GM19372 (cell line): ENCODE data around the gene WWC1.
A peak's percentile ranks its signal among the peaks of the same experiment; 100 is the strongest.

ENCODE experiments used
- ATAC-seq: cut with Tn5 transposase; IDR thresholded peaks from one replicate; pipeline ENCODE4 v1.9.1; 2021; ENCODE audit warnings: mild to moderate bottlenecking, low read depth, moderate library complexity; ENCODE audit not compliant: unreplicated experiment

The WWC1 gene

GRCh38 chr5:168291342-168291963 lies at the start of gene WWC1:
Gene WWC1 (plus strand): TSS chr5:168291645. CDS start chr5:168292153, 508 bp downstream.
- peak; percentile 67 for ATAC-seq

- ATAC-seq: no peak
These were observed 46.4 kb upstream of the WWC1 start for GRCh38 chr5:168244838-168245559.

DNA sequence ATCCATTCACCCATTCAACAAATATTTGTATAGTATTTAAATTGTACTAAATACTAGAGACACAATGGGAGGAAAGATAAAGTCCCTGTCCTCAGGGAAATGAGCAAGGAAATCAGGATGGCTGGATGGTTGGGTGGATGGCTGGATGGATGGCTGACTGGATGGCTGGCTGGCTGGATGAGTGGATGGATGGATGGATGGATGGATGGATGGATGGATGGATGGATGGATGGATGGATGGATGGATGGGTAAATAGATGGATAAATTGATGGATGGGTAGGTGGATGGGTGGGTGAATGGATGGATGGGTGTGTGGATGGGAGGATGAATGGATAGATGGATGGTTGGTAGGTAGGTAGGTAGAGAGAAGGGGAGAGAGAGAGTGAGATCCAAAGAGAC lies 41.5 kb upstream of the WWC1 start:
- ATAC-seq: no peak

- ATAC-seq: no peak
These were observed 40.2 kb upstream of the WWC1 start for GRCh38 chr5:168251259-168251658.

DNA sequence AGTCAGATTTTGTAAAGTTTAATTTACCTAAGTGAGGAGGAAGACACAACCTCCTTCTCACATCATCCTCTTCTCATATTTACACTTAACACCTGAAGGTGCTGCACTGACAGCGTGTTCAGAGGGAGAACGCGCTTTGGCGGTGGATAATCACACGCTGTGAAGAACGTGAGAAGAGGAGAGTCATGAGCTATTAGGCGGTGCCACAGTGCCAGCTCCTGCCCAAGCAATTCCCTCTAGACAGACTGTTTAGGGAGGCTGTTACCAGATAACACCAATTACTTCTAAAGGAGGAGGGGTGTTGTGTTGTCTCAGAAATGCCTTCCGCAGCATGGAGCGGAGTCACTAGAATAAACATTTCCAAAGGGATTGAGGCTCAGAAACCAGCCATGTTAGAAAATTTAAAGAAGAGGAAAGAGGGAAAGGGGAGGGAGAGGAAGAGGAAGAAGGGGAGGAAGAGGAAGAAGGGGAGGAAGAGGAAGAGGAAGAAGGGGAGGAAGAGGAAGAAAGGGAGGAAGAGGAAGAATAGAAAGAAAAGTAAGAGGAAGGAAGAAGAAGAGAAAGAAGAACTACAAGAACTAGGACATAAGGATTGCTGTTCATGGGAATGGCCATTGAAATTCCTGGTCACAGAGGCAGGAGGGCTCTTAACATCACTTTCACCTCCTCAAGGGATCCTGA lies 37.3 kb upstream of the WWC1 start:
- no peak for ATAC-seq

DNA sequence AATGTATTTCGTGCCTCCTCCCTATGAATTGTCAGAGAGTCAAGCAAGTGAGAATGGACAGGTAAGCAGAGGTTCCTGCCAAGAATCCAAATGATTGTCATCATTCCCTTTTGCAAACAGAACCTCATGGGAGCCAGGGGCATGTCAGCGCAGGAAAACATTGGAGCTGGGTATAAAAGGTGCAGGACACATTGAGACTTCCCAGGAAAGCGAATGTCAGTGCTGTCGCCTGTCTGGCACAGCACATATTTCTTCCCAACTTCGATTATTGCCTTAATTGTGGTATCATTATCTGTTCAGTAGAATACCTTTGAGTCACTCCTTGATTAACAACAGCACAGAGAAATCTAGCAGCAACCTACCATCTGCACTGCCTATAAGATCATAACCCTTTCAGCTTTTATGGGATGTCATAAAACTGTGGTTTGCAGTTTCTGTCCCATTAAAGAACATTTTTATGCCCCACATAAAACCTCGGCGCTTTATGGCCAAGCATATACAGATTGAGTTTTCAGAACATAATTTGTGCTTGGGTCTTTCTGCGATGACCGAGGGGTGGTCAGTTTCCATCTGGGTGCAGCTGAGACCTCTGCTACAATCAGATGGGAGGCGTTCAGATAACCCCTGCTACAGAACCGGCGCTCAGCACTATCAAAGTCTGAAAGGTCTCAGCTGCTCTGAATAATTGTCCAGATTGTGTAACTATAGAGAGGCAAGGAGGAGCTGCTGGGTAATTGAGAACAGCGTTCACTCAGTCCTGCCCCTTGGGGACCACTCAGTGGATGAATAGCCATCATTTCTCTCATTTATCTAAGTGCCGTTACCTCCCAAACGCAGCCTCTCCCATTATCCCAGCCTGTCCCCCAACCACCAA lies 30.9 kb upstream of the WWC1 start:
- no peak for ATAC-seq

DNA sequence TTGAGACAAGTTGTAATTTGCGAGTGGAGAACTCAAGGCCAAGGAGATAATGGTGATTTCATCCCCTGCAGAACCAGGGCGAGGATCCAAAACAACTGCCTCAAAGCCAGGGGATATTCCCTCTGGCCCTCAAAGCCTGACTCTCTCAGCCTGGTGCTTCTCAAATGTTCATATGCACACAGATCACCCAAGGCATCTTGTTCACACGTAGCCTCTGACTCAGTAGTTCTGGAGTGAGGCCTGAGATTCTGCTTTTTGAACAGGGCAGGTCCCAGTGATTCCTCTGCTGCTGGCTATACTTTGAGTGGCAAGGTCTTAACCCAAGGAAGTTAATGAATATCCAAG lies 30.2 kb upstream of the WWC1 start:
- no peak for ATAC-seq

GRCh38 chr5:168262042-168262743 lies 29.3 kb upstream of the WWC1 start:
- no peak for ATAC-seq

GRCh38 chr5:168263121-168263520 lies 28.3 kb upstream of the WWC1 start:
- no peak for ATAC-seq

GRCh38 chr5:168266016-168266415 lies 25.4 kb upstream of the WWC1 start:
- no peak for ATAC-seq

DNA sequence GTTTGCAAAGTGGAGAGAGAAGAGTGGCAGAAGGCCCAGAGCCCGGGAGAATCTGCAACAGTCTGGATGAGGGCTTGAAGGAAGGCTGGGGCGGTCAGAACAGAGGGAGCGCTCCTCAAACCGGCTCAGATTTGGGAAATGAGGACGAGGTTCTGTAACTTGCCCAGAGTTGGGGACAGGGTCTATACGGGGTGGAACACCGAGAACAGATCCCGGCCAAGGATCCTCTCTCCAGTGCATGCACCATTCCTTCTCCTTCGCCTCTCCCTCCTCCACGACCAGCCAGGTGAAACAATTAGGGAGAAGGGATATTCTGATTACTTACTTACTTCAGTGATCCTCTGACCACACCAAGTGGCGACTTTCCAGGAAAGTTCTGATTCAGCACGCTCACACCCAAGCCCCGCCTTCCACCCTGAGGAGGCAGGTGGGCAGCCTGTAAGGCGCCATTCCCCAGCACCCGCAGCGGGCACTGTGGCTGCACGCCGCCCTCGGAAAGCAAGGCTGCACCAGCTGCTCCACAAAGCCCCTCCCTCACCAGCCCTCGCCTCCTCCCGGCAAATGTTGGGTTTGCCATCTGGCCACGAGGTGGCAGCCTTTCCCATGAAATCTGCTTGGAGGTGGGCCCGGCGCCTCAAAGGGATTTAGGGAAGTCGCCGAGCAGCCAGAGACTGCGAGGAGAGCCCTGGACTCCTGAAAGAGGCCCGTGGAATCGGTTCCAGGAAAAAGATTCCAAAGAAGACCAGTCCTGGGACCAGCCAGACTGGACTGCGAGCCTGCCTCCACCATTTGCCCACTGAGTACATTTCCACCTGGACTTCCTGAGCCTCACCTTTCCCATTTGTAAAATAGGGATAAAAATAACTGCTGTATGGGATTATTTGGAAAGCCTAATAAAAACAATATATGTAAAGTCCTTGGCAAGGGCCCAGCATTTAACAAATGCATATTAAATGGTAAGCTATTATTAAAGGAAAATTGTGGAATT lies 22.2 kb upstream of the WWC1 start:
- peak; percentile 88 for ATAC-seq

- ATAC-seq: no peak
These were observed 21.5 kb upstream of the WWC1 start for GRCh38 chr5:168269937-168270330.

DNA sequence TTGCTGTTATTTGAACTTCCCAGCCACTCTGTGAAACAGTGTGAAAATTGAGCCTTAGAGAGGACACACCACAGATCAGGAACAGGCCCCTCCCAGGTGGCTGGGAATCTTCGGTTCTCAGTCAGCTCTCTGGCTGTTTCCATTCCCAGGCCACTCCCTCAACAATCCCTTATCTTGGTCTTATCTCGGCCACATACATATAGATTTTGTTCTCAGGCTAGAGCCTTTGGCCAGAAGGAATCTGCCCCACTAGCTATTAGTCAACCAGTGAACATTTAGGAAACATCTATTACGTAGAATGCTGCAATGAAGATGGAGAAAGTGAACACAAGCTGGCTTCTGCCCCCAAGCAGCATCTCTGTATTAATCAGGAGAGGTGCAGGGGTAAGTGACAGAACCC lies 21.0 kb upstream of the WWC1 start:
- no peak for ATAC-seq

- no peak for ATAC-seq
These were observed 18.1 kb upstream of the WWC1 start for GRCh38 chr5:168273056-168273980.

- ATAC-seq: no peak
These were observed 17.0 kb upstream of the WWC1 start for GRCh38 chr5:168274406-168274805.

DNA sequence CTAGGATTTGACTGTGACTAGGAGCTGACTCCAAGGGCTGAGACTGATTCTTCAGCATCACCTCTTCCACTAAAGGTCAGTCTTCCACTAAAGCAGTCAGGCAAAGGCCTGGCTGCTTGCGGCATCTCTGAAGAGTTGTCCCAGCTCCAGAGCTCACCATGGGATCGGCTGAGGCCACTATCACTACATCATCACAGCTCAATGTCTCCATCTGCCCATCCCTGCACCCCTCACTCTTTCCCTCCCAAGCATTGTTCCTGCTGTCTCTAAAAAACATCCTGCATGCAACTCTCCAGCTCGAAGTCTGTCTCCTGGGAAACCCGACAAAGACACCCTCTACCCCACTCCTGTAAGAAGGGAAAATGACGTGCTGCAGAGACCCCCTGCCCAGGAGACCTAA lies 15.5 kb upstream of the WWC1 start:
- ATAC-seq: no peak

GRCh38 chr5:168282120-168282519 lies 9.3 kb upstream of the WWC1 start:
- ATAC-seq: no peak

DNA sequence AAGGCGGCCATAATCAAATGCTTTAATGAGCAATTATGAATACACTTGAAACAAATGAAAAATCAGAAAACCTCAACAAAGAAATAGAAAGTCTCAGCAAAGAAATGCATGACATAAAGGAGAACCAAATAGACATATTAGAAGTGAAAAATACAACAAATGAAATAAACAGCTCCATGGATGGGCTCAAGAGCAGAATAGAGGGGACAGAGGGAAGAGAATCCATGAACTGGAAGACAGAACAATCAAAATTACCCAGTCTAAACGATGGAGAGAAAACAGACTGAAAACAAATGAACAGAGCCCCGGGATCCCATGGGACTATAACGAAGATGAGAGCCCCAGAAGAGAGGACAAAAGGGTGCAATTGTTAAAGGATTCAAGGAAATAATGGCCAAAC lies 6.6 kb upstream of the WWC1 start:
- no peak for ATAC-seq
